Neural cell (in vitro differentiated cells): ENCODE data around the gene VENTX. TPM values are rescaled to one million over a fixed set of nuclear protein-coding genes. Genes with fewer than 3 reads are reported as not detected.

ENCODE experiments used
- H2AFZ ChIP-seq: fragments of 200-600, 300-800 bp; sonication (generic), shearing (Covaris generic); 2 replicates; pipeline ENCODE4 v1.6.0; 2014; ENCODE audit warnings: low read depth, mild to moderate bottlenecking, antibody characterized with exemption, low read length, moderate library complexity
- H3F3A ChIP-seq: fragments of 200-600 bp; shearing (Covaris generic); 2 replicates; pipeline ENCODE4 v1.6.1; 2016; ENCODE audit warnings: mild to moderate bottlenecking, moderate library complexity, mixed read lengths, antibody characterized with exemption, low read length; ENCODE audit not compliant: insufficient read depth, poor library complexity, severe bottlenecking
- H3K27ac ChIP-seq: fragments of 200-600, 300-800 bp; sonication (generic), shearing (Covaris generic); 2 replicates; pipeline ENCODE4 v1.5.1; 2014; ENCODE audit warnings: mild to moderate bottlenecking, low read length, moderate library complexity
- H3K27me3 ChIP-seq: fragments of 300-800, 200-600 bp; sonication (generic), shearing (Covaris generic); 2 replicates; pipeline ENCODE4 v1.6.0; 2014; ENCODE audit warnings: mild to moderate bottlenecking, low read depth, low read length, moderate library complexity; ENCODE audit not compliant: insufficient read depth
- H3K36me3 ChIP-seq: fragments of 300-800, 200-600 bp; sonication (generic), shearing (Covaris generic); 2 replicates; pipeline ENCODE4 v1.5.1; 2014; ENCODE audit warnings: mild to moderate bottlenecking, antibody characterized with exemption, low read length, moderate library complexity; ENCODE audit not compliant: insufficient read depth
- H3K4me2 ChIP-seq: fragments of 300-800, 200-600 bp; sonication (generic), shearing (Covaris generic); 2 replicates; pipeline ENCODE4 v1.6.0; 2014; ENCODE audit warnings: mild to moderate bottlenecking, low read length
- H3K4me3 ChIP-seq: fragments of 300-800, 200-600 bp; sonication (generic), shearing (Covaris generic); 2 replicates; pipeline ENCODE4 v1.5.1; 2014; ENCODE audit warnings: mild to moderate bottlenecking, low read length, moderate library complexity
- H3K79me2 ChIP-seq: fragments of 200-600 bp; shearing (Covaris generic); replicated peaks from 2 replicates; pipeline ENCODE4 v1.6.0; 2014; ENCODE audit warnings: mild to moderate bottlenecking, low read length, moderate library complexity; ENCODE audit not compliant: insufficient read depth
- H3K9ac ChIP-seq: fragments of 300-800, 200-600 bp; sonication (generic), shearing (Covaris generic); 2 replicates; pipeline ENCODE4 v1.6.1; 2016; ENCODE audit warnings: mild to moderate bottlenecking, low read length, mixed read lengths
- H3K9me2 ChIP-seq: fragments of 200-600 bp; shearing (Covaris generic); 2 replicates; pipeline ENCODE4 v1.6.1; 2016; ENCODE audit warnings: mild to moderate bottlenecking, low read length, mixed read lengths; ENCODE audit not compliant: insufficient read depth
- H3K9me3 ChIP-seq: fragments of 200-600, 300-800 bp; sonication (generic), shearing (Covaris generic); 2 replicates; pipeline ENCODE4 v1.6.1; 2016; ENCODE audit warnings: mild to moderate bottlenecking, mixed run types, low read length, moderate library complexity, mixed read lengths
- H4K20me1 ChIP-seq: fragments of 200-600 bp; shearing (Covaris generic); 2 replicates; pipeline ENCODE4 v1.6.1; 2016; ENCODE audit warnings: mild to moderate bottlenecking, mixed run types; ENCODE audit not compliant: insufficient read depth
- CTCF ChIP-seq: fragments of 450-650 bp; IDR thresholded peaks from 2 replicates; pipeline ENCODE4 v1.5.1; 2014; ENCODE audit warnings: antibody characterized with exemption, mild to moderate bottlenecking, moderate library complexity; ENCODE audit not compliant: poor library complexity, severe bottlenecking
- EP300 ChIP-seq: fragments of 450-650 bp; conservative IDR thresholded peaks from 2 replicates; pipeline ENCODE4 v1.6.1; 2014; ENCODE audit warnings: antibody characterized with exemption, mild to moderate bottlenecking, moderate library complexity; ENCODE audit not compliant: poor library complexity, severe bottlenecking
- EZH2 ChIP-seq: fragments of 200-600, 300-800 bp; shearing (Covaris generic), sonication (generic); IDR thresholded peaks from 2 replicates; pipeline ENCODE4 v1.6.1; 2014; ENCODE audit warnings: antibody characterized with exemption, low read length, borderline replicate concordance, mild to moderate bottlenecking; ENCODE audit not compliant: insufficient read depth, poor library complexity, severe bottlenecking
- MXI1 ChIP-seq: fragments of 450-650 bp; conservative IDR thresholded peaks from 2 replicates; pipeline ENCODE4 v1.6.1; 2014; ENCODE audit warnings: antibody characterized with exemption, mild to moderate bottlenecking; ENCODE audit not compliant: poor library complexity, severe bottlenecking
- POLR2AphosphoS5 ChIP-seq: IDR thresholded peaks from 2 replicates; pipeline ENCODE4 v1.6.1; 2012
- RAD21 ChIP-seq: fragments of 450-650 bp; conservative IDR thresholded peaks from 2 replicates; pipeline ENCODE4 v1.6.1; 2014; ENCODE audit warnings: antibody characterized with exemption, mild to moderate bottlenecking, moderate library complexity
- REST ChIP-seq: IDR thresholded peaks from 2 replicates; pipeline ENCODE4 v1.6.1; 2012; ENCODE audit warnings: borderline replicate concordance
- SMC3 ChIP-seq: fragments of 450-650 bp; conservative IDR thresholded peaks from 2 replicates; pipeline ENCODE4 v1.6.1; 2014; ENCODE audit warnings: antibody characterized with exemption, mild to moderate bottlenecking, moderate library complexity; ENCODE audit not compliant: poor library complexity
- TAF1 ChIP-seq: IDR thresholded peaks from 2 replicates; pipeline ENCODE4 v1.6.1; 2012; ENCODE audit warnings: low read depth
- polyA plus RNA-seq: library from polyadenylated mRNA; depleted of rRNA; stranded (reverse); fragments of >200 nt; gene quantifications from 2 replicates; pipeline ENCODE4 v1.2.3, GENCODE V29; 2014

The VENTX gene
- polyA plus RNA-seq, 1 donor from 2014 or later = not detected

- Histone ChIP-seq H4K20me1 (no peaks in the 10 kb centered on the region), H2AFZ (no peak overlapping the region), H3K9me3 (no peaks in the 10 kb centered on the region), H3K9ac (no peak overlapping the region), H3K36me3 (no peaks in the 10 kb centered on the region), H3K4me3 (no peak overlapping the region), H3K27ac (no peak overlapping the region), H3K9me2 (no peaks in the 10 kb centered on the region), H3K27me3 (no peaks in the 10 kb centered on the region), H3F3A (no peaks in the 10 kb centered on the region), H3K79me2 (no peaks in the 10 kb centered on the region), H3K4me2 (no peak overlapping the region)
- TF ChIP-seq REST (no peak), EZH2 (no peak), POLR2AphosphoS5 (no peak), TAF1 (no peak), MXI1 (no peak), CTCF (no peak), RAD21 (no peak), SMC3 (no peak), EP300 (no peak)
Measured at GRCh38 chr10:133218891-133219290, 18.8 kb upstream of the VENTX start.

GRCh38 chr10:133219782-133220181 lies 17.9 kb upstream of the VENTX start:
- no peaks in the 10 kb centered on the region for H3K9me2 ChIP-seq
- no peaks in the 10 kb centered on the region for H3K36me3 ChIP-seq
- H3K79me2 ChIP-seq = no peaks in the 10 kb centered on the region
- H3K27ac ChIP-seq = no peak overlapping the region
- no peak for TF ChIP-seq MXI1
- TF ChIP-seq CTCF = no peak
- TF ChIP-seq EZH2 = no peak
- no peak for TF ChIP-seq TAF1
- no peak for TF ChIP-seq SMC3
- no peak for TF ChIP-seq RAD21
- no peak for TF ChIP-seq REST
- no peak for TF ChIP-seq EP300
- no peak for TF ChIP-seq POLR2AphosphoS5
- no peak overlapping the region for H3K4me2 ChIP-seq
- no peak overlapping the region for H2AFZ ChIP-seq
- H3K27me3 ChIP-seq = no peaks in the 10 kb centered on the region
- H3K9me3 ChIP-seq = no peaks in the 10 kb centered on the region
- no peak overlapping the region for H3K4me3 ChIP-seq
- H4K20me1 ChIP-seq = no peaks in the 10 kb centered on the region
- H3K9ac ChIP-seq = no peak overlapping the region
- no peaks in the 10 kb centered on the region for H3F3A ChIP-seq
